Sciatic nerve (tissue), 2 donors: ENCODE results near the gene TCEA2. TPM values are rescaled to one million over a fixed set of nuclear protein-coding genes. Genes with fewer than 3 reads are reported as not detected.

Source experiments
- ATAC-seq: fragments of 200-7000 bp; cut with Tn5 transposase; one replicate; pipeline ENCODE4 v1.9.1; 2020; ENCODE audit warnings: mild to moderate bottlenecking, moderate library complexity
- DNase-seq: peaks from one replicate; pipeline ENCODE4 v3.0.0-alpha.2; 2020; ENCODE audit warnings: low spot score
- intact Hi-C: fragments of 100-400 bp; cut with DNase I; formaldehyde crosslinking; loops from one replicate; pipeline ENCODE4 v1.14.2; 2022
- total RNA-seq: library from RNA; stranded (reverse); fragmentation: NEBNext Ultra II Directional; extraction: Animal tissue kit (Norgen Biotek cat#: 25700); gene quantifications from one replicate; pipeline ENCODE4 v1.2.1, GENCODE V29; 2021
- donor health status: DM: no; HTN: no; CAD: no.
- donor health status: DM: no; HTN: no; CAD: no.

TCEA2 gene
- total RNA-seq, 1 donor from 2014 or later: 81.2 TPM

DNA sequence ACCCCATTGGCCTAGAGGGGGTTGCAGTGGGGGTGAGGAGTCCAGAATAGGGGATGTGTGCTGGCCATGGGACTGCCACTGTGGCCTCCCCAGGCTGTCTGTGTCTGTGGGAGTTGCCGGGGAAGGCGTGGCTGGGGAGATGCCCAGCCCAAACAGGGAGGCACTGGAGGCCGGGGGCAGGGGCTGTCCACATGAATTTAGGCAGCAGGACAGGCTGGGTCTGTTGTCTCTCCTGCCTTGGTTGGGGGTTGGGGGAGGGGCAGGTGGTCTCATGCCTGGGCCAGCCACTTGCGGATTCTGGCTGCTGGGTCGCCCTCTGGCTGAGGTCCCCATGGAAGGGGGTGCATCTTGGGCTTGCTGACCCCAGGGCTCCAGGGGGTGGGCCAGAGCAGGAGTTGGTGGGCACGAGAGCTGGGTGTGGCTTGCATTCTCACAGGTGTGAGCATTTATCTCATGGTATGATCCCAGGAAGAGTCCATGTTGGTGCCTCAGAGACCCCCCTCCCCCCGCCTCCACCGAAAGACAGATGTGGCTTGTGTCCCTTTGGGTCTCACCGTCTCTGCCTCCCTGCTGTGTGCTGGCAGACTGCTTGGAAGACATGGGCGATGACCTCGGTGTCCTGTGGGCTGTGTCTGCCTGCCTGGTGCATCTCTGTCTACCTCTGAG is 17.5 kb upstream of the TCEA2 start:
- DNase-seq (no peak), ATAC-seq (no peak)
- intact Hi-C loops: no loop called here

DNA sequence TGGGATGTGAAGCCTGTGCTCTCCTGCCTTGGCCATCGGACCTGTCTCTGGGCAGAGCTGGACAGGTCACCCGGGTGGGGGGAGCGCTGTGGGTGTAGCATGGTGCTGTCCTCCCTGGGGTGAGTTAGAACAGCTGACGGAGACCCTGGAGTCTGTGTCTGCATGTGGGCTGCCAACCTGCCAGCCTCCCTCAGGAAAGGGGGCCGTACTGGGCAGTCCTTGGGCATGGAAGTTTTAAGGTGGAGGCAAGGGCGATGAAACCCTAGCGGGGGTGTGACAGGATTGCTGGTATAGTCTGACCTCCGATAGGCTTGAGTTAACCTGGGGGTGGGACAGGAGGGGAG is 16.0 kb upstream of the TCEA2 start:
- ATAC-seq (no peak), DNase-seq (no peak)
- intact Hi-C loops: loop anchor here (1.0 kb wide), 1 partner anchor 31 kb away; no protein-coding TSS in a partner anchor

DNA sequence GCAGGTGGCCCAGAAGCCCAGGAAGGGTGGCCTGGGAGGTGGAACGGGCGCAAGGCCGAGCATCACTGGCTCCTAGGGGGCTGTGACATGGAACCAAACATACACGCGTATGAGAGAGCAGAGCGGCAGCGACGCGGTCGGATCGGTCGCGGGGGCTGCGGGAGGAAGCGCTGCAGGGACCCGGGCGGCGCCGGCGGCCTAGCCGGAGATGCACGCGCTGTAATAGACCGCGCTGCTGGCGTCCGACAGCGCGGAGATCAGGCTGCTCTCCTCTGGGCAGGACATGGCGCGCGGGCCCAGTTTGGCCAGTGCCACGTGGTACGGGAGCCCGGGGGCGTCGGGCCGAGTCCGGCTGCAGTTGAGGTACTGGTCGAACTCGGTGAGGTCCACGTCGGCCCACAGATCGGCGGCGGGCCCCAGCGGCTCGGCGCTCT is 15.0 kb upstream of the TCEA2 start:
- DNase-seq (no peak), ATAC-seq (no peak)
- intact Hi-C loops: loop anchor here (1.0 kb wide), 1 partner anchor 30 kb away; no protein-coding TSS in a partner anchor

DNA sequence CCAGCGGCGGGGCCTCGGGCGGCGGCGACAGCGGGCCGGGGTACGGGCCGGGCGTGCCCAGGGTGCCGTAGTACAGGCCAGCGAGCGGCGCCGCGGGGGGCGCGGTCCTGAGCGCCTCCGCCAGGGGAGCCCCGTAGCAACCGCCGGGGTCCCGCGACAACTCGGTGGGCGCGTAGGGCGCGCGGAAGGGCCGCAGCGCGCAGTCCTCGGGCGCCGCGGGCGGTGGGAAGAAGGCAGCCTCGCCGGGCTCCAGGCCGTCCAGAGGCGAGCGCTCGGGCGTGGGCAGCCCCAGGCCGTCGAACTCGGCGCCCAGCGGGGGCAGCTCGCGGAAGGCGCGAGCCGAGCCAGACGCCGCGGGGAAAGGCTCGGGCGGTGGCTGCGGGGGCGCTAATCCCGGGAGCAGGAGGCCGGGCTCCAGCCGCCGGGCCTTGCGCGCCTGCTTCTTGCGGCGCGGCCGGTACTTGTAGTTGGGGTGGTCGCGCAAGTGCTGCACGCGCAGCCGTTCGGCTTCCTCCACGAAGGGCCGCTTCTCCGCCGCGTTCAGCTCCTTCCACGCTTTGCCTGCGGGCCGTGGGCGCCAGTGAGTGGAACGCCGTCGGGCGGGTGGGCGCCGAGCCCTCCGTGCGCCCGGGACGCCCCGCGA is 14.5 kb upstream of the TCEA2 start:
- no peak for DNase-seq
- intact Hi-C loops: no loop called here
- ATAC-seq: no peak

DNA sequence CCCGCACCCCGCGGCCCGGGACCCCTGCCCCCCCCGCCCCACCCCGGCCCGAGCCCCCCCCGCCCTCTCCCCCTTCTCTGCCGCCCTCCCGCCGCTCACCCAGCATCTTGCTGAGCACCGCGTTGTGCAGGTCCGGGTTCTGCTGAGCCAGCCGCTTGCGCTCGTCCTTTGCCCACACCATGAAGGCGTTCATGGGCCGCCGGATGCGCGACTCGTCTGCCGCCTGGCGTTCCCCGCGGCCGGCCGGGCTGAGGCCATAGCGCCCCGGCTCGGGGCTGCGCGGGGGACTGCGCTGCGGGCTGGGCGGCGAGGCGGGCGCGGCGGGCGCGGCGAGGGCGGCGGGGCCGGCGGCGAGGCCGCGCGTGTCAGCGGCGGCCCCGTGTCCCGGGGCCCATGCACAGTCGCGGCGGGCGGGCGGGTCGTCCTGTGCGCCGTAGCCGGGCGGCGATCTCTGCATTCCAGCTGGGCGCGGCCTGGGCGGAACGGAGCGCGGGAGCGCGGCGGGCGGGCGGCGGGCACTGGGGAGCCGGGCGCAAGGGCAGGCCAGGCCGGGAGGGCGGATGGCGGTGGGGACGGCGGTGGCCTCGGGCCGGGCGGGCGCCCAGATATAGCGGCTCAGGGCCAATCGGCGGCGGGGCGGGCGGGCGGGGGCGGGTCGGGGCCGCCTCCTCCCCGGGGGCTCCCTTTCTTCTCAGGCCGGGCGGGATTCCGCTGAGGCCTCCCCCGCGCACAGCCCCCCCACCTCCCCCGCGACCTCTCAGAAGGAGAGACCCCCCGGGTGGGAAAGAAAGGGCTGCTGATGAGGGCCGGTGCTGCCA is 13.7 kb upstream of the TCEA2 start, which contains the start of gene SOX18:
SOX18 (minus strand) TSS at position 580 of the 818 bp plus-strand sequence; CDS start at position 457, 123 bp downstream.
- intact Hi-C loops: no loop called here
- DNase-seq (no peak), ATAC-seq (no peak)

DNA sequence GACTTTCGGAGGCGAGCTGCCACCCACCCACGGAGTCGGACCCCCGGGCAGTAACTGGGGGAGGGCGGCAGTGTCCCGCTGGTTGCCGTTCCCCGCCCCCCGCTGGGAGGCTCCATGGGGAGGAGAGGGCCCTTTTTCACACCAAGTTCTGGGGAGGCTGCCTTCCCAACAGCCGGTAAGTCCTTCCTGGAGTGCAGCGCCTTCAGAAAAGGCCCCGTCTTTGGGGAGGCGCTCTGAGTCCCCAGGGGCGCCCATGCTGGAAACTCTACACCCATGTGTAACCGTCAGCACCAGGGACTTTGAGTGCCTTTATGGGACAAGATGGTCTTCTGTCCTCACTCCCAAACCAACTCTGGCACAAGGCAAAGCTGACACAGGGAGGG is 13.1 kb upstream of the TCEA2 start:
- DNase-seq: no peak
- no peak for ATAC-seq
- intact Hi-C loops: no loop called here

DNA sequence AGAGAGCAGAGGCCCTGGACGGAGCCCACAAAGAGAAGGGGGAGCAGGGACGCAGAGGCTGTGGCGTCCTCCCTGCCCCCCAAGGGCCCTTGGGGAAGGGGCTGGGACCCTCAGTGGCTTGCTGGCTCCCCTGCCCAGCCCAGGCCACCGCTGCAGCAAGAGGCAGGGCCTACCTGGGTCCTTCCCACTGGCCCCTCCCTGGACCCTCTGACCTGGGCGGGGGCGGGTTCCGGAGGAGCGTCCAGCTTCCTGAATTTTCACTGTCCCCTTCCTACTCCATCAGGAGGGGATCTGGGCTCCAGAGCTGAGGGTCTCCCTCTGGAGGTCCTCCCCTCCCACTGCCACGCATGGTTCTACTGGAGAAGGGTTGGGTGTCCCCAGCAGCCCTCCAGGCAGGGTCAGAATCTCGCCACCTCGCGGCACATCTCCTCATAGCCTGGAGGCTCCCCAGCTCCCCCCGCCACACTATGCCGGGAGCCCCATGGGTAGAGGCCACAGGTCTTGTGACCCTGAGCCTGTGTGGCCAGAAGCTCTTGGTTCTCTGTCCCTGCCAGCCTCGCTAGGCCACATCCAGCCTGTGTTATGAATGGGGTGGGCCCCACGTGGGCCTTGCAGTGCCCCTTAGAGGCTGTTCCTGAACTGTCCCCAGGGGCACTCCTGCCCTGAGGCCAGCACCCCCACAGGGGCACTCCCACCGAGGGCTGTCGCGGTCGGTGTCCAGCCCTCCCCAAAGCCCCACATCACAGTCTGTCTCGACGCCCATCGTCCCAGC is 12.6 kb upstream of the TCEA2 start:
- ATAC-seq: no peak
- no peak for DNase-seq
- intact Hi-C loops: no loop called here

DNA sequence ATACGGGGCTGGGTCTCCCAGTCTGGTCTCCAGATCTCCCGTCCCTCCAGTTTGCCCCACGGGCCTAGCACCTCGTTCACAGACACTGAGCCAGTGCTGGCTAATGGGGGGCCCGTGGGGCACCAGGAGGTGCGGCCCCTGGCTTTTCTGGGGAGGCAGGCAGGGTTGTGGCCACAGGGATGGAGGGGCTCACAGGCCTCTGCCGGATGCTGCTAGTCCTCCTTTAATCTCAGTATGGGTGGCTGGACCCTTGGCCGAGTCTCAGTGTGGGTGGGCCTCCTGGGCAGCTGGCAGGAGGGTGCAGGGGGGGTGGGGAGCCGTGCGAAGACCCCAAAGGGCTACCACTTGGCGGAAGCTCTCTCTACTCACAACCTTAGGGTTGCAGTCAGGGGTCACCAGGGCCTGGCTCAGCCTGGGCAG is 12.0 kb upstream of the TCEA2 start:
- intact Hi-C loops: no loop called here
- no peak for ATAC-seq

DNA sequence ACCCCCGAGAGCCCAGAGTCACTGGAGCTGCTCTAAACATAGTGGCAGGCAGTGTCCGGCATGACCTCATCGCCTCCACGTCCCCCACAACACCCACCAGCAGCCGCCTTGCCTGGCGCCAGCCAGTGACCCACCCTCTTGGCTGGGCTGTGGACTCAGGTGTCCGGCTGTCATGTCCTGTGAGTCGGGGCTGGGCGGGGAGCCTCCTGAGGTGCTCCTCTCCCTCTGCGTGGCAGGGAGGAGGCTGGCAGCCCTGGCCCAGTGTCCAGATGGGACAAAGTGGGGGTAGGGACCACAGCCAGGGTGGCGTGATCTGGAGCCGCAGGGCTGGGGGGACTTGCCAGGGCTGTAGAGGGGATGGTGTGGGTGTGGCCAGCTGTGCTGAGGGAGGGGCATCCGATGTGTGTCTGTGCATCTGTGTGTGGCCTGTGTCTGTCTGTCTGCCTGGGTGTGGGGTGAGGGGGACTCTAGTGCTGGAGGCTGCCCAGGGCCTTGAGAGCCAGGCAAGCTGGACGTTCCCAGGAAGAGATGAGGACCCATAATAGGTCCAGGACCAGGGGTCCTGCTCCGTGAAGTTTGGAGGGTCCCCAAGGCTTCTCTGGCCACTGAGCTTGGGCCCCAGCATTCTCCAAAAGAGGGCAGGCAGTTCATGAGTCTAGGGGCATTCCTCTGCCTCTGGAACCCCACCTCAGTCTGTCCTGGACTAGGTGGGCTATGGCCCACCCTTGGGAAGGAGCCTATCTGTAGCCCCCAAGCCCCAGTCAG is 11.3 kb upstream of the TCEA2 start:
- ATAC-seq (peak; percentile 32), DNase-seq (no peak)

More for the DNA sequence above, 12.0 kb upstream of the TCEA2 start:
- DNase-seq: no peak

DNA sequence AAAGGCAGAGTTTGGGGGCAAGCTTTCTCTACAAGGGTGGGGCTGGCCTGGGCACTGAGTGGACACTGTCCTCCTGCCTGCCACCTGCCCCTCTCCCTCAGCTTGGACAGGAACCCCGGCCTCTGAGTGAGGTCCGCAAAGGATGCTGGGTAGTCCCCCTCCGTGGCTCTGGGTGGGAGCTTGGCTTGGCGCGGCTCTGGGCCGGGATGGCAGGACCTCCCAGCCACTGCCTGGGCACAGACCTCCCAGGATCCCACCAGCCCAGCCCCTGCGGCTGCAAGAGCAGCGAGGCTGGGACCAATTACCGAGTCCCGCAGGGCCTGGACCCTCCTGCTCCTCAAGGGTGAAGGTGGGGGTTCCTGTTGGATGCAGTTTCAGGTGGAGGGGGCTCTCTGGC is 10.7 kb upstream of the TCEA2 start:
- intact Hi-C loops: no loop called here
- no peak for DNase-seq
- no peak for ATAC-seq

More for the DNA sequence above, 11.3 kb upstream of the TCEA2 start:
- intact Hi-C loops: no loop called here

DNA sequence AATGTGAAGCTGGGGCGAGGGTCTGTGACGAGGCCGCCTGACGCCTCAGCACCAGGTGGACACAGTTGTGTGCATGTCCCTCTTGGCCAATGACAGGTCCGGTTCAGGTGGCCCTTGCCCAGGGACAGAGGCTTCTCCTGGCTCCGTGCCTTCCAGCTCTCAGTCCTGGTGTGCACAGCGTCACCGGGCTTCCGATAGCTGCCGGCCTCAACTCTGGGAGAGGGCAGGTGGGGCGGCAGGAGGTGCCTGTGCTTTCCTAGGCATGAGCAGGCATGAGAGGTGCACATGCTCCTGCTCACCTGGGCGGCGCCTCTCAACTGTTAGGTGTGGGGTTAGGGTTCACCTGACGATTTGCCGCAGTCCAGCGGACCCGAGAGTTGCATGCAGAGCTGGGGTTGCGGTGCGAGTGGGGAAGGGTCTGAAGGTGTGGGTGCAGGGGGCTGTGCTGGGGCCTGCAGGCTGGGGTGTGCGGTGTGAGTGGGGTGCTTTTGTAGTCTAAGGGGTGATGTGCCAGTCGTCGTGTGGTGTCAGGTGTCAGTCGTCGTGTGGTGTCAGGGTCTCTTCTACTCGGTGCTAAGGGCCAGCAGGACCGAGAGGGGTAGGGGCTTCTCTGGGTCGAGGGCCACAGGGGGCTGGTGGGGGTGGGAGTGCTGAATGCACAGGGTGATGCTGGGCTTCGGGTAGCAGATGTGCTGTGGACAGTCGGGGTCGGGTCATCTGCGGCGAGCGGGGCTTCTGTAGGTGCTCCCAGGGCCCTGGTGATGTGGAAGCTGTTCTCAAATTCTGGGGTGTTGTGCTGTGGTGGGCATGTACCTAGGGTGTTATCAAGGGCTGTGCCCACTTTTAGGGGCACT is 9.8 kb upstream of the TCEA2 start:
- no peak for ATAC-seq
- DNase-seq: no peak
- intact Hi-C loops: no loop called here

DNA sequence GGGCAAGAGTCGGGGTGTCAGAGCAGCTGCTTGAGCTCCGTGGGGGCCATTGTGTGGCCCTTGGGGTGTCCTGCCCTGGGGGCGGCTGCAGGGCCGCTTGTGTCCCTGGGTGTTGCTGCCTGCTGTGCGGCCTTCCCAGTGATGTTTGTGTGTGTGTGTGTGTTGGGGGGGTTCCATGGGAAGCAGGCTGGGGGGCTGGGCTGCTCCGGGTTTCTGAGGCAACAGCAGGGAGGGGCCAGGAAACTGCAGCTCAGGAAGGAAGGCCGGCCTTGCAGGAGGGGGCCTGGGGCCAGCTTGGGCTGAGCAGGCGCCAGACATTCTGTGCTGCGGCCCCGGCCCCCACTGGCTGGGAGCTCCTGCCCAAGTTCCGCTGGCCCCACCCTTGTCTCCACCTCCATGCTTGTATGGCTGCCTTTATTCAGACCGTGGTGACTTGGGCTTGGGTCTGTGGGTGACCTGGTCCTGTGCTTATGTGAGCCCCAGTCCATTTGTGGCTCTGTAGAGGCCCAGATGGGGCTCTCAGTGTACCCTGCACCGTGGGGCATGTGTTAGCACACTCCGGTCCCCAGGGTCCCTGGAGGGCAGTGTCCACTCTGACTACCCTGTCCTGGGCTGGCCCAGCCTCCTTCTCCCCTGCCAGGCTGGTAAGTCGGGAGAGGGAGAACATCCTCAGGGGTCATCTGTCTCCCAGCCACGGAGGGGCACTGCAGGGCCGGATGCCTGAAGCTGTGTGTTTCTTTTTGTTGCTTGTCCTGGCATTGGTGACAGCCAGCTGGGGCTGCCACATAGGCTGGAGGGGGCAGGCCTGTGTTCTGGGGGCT is 8.9 kb upstream of the TCEA2 start:
- DNase-seq (no peak), ATAC-seq (peak; percentile 4)
- intact Hi-C loops: no loop called here

DNA sequence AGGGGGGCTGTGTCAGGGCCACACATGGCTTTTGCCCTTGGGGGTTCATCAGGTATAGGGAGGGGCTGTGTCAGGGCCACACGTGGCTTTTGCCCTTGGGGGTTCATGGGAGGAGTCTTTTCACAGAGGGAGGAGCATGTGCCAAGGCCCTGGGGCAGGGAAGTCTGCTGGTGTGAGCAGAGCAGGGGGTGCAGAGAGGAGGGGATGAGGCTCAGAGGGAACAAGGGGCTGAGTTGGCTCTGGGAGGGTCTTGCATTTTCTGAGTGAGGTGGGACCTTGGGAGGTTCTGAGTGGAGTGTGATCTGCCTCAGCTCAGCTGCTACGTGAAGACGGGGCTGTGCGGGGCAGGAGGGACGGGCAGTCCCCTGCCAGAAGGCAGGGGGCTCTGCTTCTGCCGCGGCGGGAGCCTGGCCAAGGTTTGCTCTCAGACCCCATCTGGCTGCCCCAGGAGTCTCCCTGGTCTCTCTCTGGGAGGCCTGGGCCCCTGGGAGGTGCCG is 7.6 kb upstream of the TCEA2 start:
- DNase-seq: no peak
- intact Hi-C loops: no loop called here
- no peak for ATAC-seq

DNA sequence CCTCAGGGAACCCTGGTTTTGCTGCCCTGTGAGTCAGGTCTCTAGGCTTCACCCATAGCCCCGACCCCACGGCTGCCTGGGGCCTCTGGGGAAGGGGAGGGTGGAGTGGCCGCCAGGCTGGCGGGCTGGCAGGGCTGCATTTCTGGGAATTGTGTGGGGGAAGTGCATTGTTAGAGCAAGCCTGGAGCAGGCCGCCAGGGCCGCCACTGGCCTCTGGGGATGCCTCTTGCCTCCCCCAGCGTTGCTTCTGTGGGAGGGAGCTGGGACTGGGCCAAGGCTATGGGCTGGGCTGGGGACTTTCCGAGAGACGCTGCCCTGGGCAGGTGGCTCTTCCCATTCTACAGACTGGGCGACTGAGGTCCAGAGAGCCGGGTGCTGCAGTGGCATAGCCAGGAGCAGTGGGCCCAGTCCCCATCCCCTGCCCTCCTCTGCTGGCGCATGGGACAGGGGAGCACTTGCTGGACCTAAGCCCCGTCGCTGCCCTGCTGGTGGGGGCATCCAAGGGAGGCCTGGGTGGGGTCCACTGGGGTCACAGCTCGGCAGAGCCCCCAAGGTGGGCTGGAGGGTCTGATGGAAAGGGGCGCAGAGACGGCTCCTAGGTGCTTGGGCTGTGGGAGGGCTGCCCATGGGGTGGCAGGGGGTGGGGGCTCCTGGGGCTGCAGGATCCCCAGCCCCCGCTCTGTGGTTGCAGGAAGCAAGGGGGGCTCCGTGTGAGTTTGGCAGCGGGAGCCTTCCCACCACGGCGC is 6.9 kb upstream of the TCEA2 start:
- ATAC-seq (no peak), DNase-seq (no peak)
- intact Hi-C loops: no loop called here

DNA sequence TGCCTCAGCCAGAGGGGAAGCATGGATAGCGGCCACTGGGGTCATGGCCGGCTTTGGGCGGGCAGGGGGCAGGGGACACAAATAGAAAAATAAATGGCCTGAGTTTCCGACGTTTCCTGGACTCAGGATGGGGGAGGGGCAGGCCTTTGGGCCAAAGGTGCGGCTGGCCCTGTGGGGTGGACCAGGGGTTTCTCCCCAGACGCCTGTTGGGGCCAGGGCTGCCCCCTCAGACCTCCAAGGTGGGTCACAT is 6.4 kb upstream of the TCEA2 start:
- intact Hi-C loops: no loop called here
- DNase-seq (no peak), ATAC-seq (no peak)

DNA sequence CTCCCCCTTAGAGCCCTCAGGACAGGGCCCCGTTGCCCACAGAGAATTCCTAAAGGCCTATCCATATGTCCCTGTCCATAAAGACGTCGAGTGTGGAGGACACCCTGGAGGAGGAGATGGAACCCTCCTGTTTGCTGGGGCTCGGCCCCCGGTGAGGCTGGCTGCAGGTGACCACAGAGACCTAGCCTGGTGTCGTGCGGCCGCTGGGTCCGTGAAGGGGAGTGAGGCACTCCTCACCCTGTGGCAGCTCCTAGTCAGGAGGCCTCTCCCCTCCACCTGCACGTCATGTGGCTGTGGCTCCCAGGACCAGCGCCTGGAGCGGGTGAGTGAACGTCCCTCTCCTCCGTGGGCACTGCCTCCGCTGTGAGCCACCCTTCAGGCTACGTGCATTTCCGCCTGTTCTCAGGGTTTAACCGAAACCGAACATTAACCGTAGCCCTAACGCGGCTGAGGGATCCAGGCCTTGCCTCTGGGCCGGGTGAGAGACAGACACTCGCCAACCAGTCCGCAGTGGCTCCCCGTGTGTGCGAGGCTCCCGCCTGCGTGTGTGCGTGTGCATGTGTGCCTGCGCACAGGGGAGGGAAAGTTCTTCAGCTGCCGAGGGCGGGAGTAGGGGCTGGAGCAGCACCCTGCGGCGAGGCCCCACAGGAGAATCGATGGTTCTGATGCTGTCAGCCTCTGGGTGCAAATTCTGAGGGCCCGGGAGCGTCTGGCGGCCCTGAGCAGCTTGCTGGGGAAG is 5.9 kb upstream of the TCEA2 start:
- DNase-seq (no peak), ATAC-seq (no peak)
- intact Hi-C loops: no loop called here
